ENCODE results near the gene SLC2A1.

SLC2A1 gene

DNA sequence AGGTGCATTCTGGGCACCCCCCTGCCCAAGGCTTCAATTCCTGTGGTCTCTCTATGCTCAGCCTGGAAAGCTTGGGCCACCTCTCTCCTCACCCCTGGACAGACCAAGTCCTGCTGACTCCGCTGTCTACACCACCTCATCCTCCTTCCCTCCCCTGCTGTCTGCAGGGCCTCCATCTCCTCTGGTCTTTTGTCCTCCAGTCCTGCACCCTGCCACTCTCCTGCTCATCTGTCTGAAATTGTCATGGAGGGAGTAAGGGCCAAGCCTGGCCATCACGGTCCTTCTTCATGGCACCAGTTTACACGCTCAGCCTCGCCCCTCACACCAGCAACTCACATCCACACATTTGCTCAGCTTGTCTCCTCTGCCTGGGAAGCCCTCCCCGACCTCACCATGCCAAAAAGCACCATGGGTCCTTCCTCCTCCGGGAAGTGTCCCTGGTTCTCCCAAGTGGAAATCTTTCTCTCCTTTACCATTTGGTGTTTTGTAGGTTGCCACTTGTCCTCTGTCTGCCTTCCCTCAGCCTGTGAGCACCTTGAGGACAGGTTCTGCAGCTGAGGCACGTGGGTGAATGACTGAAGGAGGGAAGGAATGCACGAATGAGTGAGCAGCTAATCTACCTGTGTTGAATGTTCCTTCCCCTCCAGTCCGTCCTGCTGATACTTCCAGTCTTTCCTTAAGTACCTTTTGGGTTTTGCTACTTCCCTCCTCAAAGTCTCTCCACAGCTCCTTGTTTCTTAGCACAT is 2.1 kb upstream of the SLC2A1 start:
- no peak for DNase-seq (ENCODE audit: low read depth)

GRCh38 chr1:42960122-42960390 is 1.4 kb upstream of the SLC2A1 start:
- no peak for DNase-seq (ENCODE audit: low read depth)

DNA sequence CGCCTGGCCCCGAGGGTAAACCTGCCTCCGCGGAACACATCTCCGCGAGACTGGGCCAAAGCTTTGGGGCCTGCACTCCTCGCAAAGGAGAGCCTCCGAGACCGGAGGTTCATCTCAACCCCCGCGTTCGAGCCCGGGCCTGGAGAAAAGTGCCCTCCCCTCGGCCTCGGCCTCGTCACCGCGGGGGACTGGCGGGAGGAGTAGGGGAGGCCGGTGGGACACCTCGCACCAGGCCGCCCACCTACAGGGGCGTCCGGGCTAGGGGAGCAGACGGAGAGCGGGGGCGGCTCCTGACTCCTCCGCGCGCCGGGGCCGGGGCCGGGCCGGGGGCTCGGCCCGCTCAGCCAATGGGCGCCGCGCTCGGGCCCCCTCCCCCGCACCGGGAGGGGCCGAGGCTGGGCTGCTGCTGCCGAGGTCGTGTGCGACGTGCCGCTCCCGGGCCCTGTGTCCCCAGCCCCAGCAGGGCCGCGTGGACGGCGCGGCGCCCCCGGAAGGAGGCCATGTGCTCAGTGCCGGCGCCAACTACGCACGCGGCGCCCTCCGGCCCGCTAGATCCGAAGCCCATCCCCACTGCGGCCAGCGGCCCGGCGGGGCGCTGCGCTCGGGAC is 684 bp downstream of the SLC2A1 start:
- DNase-seq (ENCODE audit: low read depth) = no peak

DNA sequence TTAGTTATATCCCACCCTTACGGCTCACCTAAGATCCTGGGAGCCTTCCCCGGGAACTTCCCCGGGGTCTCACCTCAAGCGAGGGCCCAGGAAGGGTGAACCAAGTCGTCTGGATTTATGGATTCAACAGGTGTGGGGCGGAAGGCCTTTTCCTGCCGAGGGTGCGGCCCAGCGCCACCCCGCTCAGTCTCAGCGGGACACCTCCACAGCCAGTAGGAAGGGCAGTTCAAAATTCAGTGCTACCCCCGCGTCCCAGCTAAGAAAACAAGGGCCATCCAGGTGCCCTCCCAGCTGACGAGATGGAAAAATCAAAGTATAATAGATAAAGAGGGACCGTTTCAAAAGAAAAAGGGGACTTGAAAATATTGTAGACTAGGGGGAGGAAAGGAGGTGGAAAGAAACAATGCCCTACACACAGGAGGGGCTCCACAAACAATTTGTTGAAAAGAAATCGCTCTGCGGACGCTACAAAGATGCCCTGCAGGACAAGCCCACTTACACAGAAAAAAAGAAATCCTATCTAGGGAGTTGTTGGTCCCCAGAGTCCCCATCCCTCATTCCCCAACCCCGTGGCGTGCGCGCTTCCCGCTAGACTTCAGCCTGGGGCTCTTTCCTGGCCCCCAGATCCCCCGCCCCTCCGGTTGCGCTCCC is 1.3 kb downstream of the SLC2A1 start:
- DNase-seq (ENCODE audit: low read depth) = no peak

DNA sequence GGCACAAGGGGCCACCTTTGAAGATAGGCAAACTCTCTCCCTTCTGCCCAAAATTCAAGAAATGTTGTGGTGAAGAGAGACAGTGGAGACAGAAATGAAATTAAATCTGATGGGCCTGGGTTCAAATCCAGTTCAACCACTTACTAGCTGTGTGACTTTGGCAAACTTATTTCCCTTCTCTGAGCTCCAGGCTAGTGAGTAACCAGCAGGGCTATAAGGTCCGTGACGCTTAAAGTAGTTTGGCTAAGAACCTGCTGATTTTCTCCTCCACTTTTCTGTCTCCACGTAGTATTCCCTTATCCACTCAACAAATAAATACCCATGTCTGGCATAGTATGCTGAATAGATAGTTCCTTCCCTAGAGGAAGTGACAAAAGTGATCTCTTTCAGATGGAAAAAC is 1.9 kb downstream of the SLC2A1 start:
- DNase-seq (ENCODE audit: low read depth) = no peak

DNA sequence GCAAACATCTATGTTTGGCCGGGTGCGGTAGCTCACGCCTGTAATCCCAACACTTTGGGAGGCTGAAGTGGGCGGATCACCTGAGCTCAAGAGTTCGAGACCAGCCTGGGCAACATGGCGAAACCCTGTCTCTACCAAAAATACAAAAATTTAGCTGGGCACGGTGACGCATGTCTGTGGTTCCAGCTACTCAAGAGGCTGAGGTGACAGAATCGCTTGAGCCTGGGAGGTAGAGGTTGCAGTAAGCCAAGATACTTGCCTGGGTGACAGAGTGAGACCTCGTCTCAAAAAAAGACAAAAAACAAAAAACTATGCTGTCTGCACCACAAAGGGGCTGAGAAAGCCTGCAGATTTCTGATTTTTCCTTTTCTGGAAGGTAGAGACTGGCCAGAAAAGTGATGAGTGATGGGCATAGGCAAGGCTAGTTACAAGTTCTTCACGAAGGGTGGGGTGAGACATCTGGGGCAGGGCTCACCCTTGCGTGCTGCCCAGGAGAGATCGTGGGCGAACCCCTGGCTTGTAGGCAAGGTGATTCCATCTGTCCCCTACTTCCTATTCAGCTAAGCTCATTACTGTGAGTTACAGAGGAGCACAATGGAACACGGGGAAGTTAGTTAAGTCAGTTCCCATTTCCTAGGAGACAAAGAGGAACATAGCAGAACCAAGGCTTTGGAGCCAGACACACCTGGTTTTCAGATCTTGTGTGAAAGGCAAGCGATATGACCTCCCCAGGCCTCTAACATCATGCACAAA is 3.2 kb downstream of the SLC2A1 start:
- DNase-seq (ENCODE audit: low read depth) = no peak

- no peak for DNase-seq (ENCODE audit: low read depth)
Measured at GRCh38 chr1:42953182-42954180, 5.2 kb downstream of the SLC2A1 start.

GRCh38 chr1:42952303-42953001 is 6.2 kb downstream of the SLC2A1 start:
- DNase-seq (ENCODE audit: low read depth) = no peak

- no peak for DNase-seq (ENCODE audit: low read depth)
Measured at GRCh38 chr1:42951588-42951987, 7.1 kb downstream of the SLC2A1 start.

DNA sequence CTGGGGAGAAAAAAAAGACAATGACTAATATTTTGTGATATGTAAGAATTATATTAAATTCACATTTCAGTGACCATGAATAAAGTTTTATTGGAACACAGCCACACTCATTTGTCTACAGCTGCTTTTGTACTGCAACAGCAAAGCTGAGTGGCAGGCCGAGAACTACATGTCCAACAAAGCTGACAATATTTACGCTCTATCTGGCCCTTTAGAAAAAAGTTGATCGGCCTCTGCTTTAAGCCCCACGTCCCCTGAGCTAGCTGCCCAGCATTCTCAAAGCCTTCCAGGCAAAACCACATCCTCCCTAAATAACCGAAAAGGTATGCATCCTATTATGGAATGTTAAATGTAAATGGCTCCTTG is 8.6 kb downstream of the SLC2A1 start:
- DNase-seq (ENCODE audit: low read depth) = no peak

DNA sequence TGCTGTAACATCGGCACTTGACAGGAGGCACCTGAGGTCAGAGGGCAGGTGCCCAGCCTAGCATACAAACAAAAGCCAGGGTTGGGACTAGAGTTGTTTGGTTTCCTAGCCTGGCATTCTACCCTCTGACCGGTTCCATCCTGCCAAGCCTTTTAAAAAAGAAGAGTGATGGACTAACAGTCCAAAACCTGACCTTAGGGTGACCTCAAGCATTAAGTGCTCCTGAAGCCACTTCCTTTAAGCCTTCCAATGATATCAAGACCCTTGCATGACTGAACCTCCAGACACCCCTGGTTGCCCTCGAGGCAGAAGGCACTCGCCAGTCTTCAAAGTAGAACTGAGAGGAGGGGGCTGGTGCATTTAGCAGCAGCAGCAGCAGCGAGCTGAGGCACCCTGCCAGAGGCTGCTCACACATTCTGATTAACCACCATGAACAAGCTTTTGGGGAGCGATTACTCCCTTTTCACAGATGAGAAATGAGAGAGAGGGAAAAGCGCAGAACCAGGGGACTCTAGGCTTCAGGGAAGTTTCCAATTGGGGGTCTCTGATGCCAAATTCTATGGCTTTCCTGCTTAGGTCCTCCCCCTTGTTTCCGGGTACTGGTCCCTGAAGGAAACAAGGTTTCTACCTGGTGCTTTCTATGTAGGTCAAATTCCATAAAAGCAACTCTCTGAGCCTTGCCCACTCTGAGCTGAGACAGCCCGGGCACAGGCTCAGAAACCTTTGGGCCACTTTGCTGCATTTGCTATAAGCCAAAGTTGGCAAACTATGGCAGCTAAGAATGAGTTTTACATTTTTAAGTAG is 9.2 kb downstream of the SLC2A1 start:
- DNase-seq (ENCODE audit: low read depth) = no peak

GRCh38 chr1:42947965-42948732 is 10.5 kb downstream of the SLC2A1 start:
- no peak for DNase-seq (ENCODE audit: low read depth)

- DNase-seq (ENCODE audit: low read depth) = no peak
Measured at GRCh38 chr1:42947117-42947516, 11.6 kb downstream of the SLC2A1 start.

- DNase-seq (ENCODE audit: low read depth) = no peak
Measured at GRCh38 chr1:42946120-42946898, 12.4 kb downstream of the SLC2A1 start.

DNA sequence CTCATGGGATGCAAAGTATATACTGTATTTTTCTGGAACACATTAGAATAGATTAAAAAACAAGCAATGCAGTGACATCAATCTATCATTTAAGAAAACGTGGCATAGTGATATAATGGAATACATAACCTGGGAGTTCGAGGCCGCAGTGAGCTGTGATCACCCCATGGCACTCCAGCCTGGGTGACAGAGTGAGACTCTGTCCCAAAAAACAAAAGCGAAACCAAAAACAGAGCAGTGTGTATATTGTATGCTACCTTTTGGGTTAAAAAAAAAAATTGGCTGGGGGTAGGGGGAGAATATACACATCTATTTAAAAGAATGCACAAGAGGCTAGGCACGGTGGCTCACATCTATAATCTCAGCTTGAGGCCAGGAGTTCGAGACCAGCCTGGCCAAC is 13.5 kb downstream of the SLC2A1 start:
- DNase-seq (ENCODE audit: low read depth) = no peak

DNA sequence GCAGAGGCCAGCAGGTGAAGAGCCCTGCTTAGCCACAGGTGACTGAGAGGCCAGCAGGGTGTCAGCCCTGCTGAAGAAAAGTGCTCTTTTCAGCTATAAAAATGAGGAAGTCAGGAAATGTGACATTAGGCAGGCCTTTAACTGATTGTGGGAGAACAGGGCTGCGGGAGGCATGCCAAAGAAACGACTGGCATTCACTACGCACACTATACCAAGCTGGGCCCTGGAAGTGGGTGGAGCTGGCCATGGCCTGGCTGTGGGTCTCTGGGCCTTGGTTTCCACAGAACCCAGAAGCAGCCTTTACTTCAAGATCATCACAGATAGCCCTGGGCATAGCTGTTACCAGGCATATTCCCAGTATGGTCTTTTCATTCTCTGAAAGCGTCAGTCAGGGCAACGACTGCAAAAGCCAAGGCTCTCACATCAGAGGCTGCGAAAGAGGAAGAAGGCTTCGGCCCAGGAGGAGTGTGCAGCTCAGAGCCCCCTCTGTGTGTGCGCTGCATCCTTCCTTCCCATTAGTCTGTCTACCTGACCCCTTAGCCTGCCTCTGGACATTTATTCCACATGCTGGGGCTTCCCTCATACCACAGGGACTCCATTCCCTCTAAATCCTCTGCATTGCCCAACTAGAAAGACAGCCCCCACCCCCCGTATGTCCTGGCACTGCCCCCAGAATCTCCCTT is 14.3 kb downstream of the SLC2A1 start:
- DNase-seq (ENCODE audit: low read depth) = no peak

GRCh38 chr1:42943728-42944127 is 14.9 kb downstream of the SLC2A1 start:
- DNase-seq (ENCODE audit: low read depth) = no peak

DNA sequence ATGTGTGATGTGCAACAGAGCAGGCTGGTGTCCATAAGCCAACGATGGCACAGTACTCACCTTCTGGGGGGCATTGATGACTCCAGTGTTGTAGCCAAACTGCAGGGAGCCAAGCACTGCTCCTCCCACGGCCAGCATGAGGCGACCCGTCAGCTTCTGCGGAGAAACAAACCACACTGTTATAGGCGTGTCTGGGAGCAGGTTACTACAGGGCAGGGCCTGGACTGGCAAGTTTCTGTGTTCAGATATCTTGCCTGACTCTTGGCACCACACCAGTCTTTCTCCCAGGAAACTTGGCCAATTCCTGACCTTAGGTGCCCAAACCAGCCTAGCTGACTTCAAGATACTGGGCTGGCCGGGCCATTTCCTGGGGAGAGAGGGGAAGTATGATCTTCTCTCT is 15.5 kb downstream of the SLC2A1 start:
- no peak for DNase-seq (ENCODE audit: low read depth)

Measured in CMK (cell line).